H1 (cell line): ENCODE data around the gene SAE1. TPM values are rescaled to one million over a fixed set of nuclear protein-coding genes. Genes with fewer than 3 reads are reported as not detected.

Source experiments
- CTCF ChIA-PET: fragments of 300-600 bp; sonication (Branson Sonifier 250); formaldehyde crosslinking; loops from one replicate; lab custom pipeline; 2021; ENCODE audit not compliant: partially characterized antibody; lab: Charles Lee
- POLR2A ChIA-PET: fragments of 300-600 bp; sonication (Branson Sonifier 250); formaldehyde crosslinking; loops from one replicate; lab custom pipeline; 2021; ENCODE audit warnings: inconsistent platforms; ENCODE audit not compliant: partially characterized antibody; lab: Charles Lee
- DNase-seq, 2 experiments: peaks; one replicate each; pipeline versions ENCODE4 v3.0.0 to v3.0.0-alpha.2; 2010 to 2022; ENCODE audit warnings: low spot score in 2 of 2, low read depth in 1 of 2, mixed read lengths in 1 of 2
- FAIRE-seq: peaks from 2 replicates; lab custom pipeline; 2011; peaks lifted over from hg19 to GRCh38; lab: Jason Lieb, UNC
- H2AFZ ChIP-seq: 2 replicates; pipeline ENCODE4 v1.8.1; 2012; ENCODE audit warnings: low read length, inconsistent platforms
- H2AK5ac ChIP-seq: 2 replicates; pipeline ENCODE4 v1.6.1; 2013; ENCODE audit warnings: low read depth, low read length
- H2BK120ac ChIP-seq: replicated peaks from 2 replicates; pipeline ENCODE3; 2013; ENCODE audit warnings: low read depth, low read length, inconsistent platforms
- H2BK12ac ChIP-seq: 2 replicates; pipeline ENCODE4 v1.6.1; 2013; ENCODE audit warnings: low read depth, low read length
- H2BK15ac ChIP-seq: 2 replicates; pipeline ENCODE4 v1.6.1; 2013; ENCODE audit warnings: low read length
- H2BK20ac ChIP-seq: 2 replicates; pipeline ENCODE4 v1.6.1; 2013; ENCODE audit warnings: low read length
- H2BK5ac ChIP-seq: 2 replicates; pipeline ENCODE4 v1.6.1; 2013; ENCODE audit warnings: low read depth, low read length
- H3K14ac ChIP-seq: 2 replicates; pipeline ENCODE4 v1.6.1; 2013; ENCODE audit warnings: inconsistent platforms; ENCODE audit not compliant: insufficient read length
- H3K18ac ChIP-seq: 2 replicates; pipeline ENCODE4 v1.6.1; 2013; ENCODE audit warnings: low read length; ENCODE audit errors: extremely low read depth
- H3K23ac ChIP-seq: 2 replicates; pipeline ENCODE4 v1.6.1; 2013; ENCODE audit warnings: inconsistent platforms; ENCODE audit not compliant: insufficient read length
- H3K23me2 ChIP-seq: 2 replicates; pipeline ENCODE4 v1.6.1; 2013; ENCODE audit warnings: low read depth, low read length
- H3K27ac ChIP-seq: 2 replicates; pipeline ENCODE4 v1.6.1; 2011; ENCODE audit warnings: low read depth, low read length, inconsistent platforms
- H3K27me3 ChIP-seq, 4 experiments: replicated peaks in 1 of 4; 1 replicate in 1 of 4; 2 replicates in 3 of 4; pipeline versions ENCODE4 v1.6.1 to v1.8.1; 2011 to 2013; ENCODE audit warnings: low read length in 3 of 4, mild to moderate bottlenecking in 3 of 4, inconsistent platforms in 2 of 4, mixed read lengths in 2 of 4, moderate library complexity in 1 of 4; ENCODE audit not compliant: control insufficient read depth in 3 of 4, insufficient read depth in 3 of 4; ENCODE audit errors: extremely low read depth in 1 of 4
- H3K36me3 ChIP-seq, 4 experiments: 2 replicates each; pipeline versions ENCODE4 v1.6.1 to v1.8.1; 2011 to 2013; ENCODE audit warnings: mild to moderate bottlenecking in 4 of 4, low read length in 3 of 4, moderate library complexity in 2 of 4, control low read depth in 1 of 4, inconsistent platforms in 1 of 4; ENCODE audit not compliant: insufficient read depth in 4 of 4, control insufficient read depth in 2 of 4
- H3K4ac ChIP-seq: replicated peaks from 2 replicates; pipeline ENCODE3; 2013; ENCODE audit warnings: low read length, low read depth, mixed read lengths, inconsistent platforms; ENCODE audit not compliant: insufficient read length
- H3K4me1 ChIP-seq, 4 experiments: replicated peaks in 1 of 4; 1 replicate in 1 of 4; 2 replicates in 3 of 4; pipeline versions ENCODE4 v1.6.1 to v1.8.1; 2011 to 2013; ENCODE audit warnings: low read length in 3 of 4, inconsistent platforms in 2 of 4, mixed read lengths in 1 of 4; ENCODE audit not compliant: insufficient read depth in 4 of 4, control insufficient read depth in 3 of 4
- H3K4me2 ChIP-seq, 2 experiments: 2 replicates each; pipeline versions ENCODE4 v1.6.1 to v1.8.1; 2011 to 2013; ENCODE audit warnings: low read depth in 2 of 2, low read length in 2 of 2, control low read depth in 1 of 2, inconsistent platforms in 1 of 2, mild to moderate bottlenecking in 1 of 2; ENCODE audit not compliant: insufficient read depth in 1 of 2
- H3K4me3 ChIP-seq, 4 experiments: fragments of 200-600, 300-600 bp in 1 of 4; sonication (generic), shearing (Covaris generic), sonication (Bioruptor Twin) in 1 of 4; 2 replicates each; pipeline versions ENCODE4 v1.5.1 to v1.8.1; 2011 to 2016; ENCODE audit warnings: low read length in 4 of 4, low read depth in 3 of 4, control low read depth in 2 of 4, inconsistent platforms in 2 of 4, mild to moderate bottlenecking in 2 of 4, mixed read lengths in 1 of 4, moderate library complexity in 1 of 4; ENCODE audit not compliant: insufficient read depth in 2 of 4; ENCODE audit errors: extremely low read depth in 1 of 4
- H3K56ac ChIP-seq: replicated peaks from 2 replicates; pipeline ENCODE3; 2013; ENCODE audit warnings: low read depth, mild to moderate bottlenecking, mixed read lengths, low read length, inconsistent platforms; ENCODE audit not compliant: insufficient read length
- H3K79me1 ChIP-seq: 2 replicates; pipeline ENCODE4 v1.6.1; 2013; ENCODE audit warnings: low read depth, low read length, control low read depth
- H3K79me2 ChIP-seq, 2 experiments: 2 replicates each; pipeline versions ENCODE4 v1.6.1 to v1.8.1; 2012 to 2013; ENCODE audit warnings: low read length in 2 of 2, mild to moderate bottlenecking in 2 of 2, inconsistent platforms in 1 of 2; ENCODE audit not compliant: insufficient read depth in 2 of 2, control insufficient read depth in 1 of 2
- H3K9ac ChIP-seq, 4 experiments: replicated peaks in 1 of 4; 1 replicate in 1 of 4; 2 replicates in 3 of 4; pipeline versions ENCODE4 v1.6.1 to v1.8.1; 2011 to 2013; ENCODE audit warnings: low read depth in 3 of 4, low read length in 3 of 4, control low read depth in 2 of 4, mild to moderate bottlenecking in 2 of 4, moderate library complexity in 2 of 4, inconsistent platforms in 1 of 4; ENCODE audit errors: extremely low read depth in 1 of 4
- H3K9me3 ChIP-seq, 2 experiments: 2 replicates each; pipeline versions ENCODE4 v1.6.1 to v1.8.1; 2012 to 2013; ENCODE audit warnings: mild to moderate bottlenecking in 2 of 2, moderate library complexity in 2 of 2, control low read depth in 1 of 2, inconsistent platforms in 1 of 2, low read depth in 1 of 2, low read length in 1 of 2, mixed read lengths in 1 of 2; ENCODE audit not compliant: insufficient read depth in 2 of 2
- H4K20me1 ChIP-seq, 2 experiments: replicated peaks in 1 of 2; 2 replicates each; pipeline versions ENCODE3 to v1.8.1; 2011 to 2013; ENCODE audit warnings: inconsistent platforms in 2 of 2, low read length in 2 of 2, mild to moderate bottlenecking in 1 of 2; ENCODE audit not compliant: insufficient read depth in 2 of 2, control insufficient read depth in 1 of 2
- H4K5ac ChIP-seq: 2 replicates; pipeline ENCODE4 v1.6.1; 2013; ENCODE audit warnings: low read length, low read depth, mixed read lengths, inconsistent platforms; ENCODE audit not compliant: insufficient read length
- H4K8ac ChIP-seq: 2 replicates; pipeline ENCODE4 v1.8.0; 2013; ENCODE audit warnings: mild to moderate bottlenecking, moderate library complexity, low read length, inconsistent platforms; ENCODE audit not compliant: insufficient read depth; ENCODE audit errors: extremely low read depth
- H4K91ac ChIP-seq: replicated peaks from 2 replicates; pipeline ENCODE3; 2013; ENCODE audit warnings: low read length, mixed read lengths, inconsistent platforms; ENCODE audit not compliant: insufficient read length
- BCL11A ChIP-seq, 2 experiments: IDR thresholded peaks; one replicate each; pipeline ENCODE4 v1.6.1; 2011; ENCODE audit warnings: low read depth in 2 of 2, low read length in 2 of 2, mild to moderate bottlenecking in 2 of 2
- CBX5 ChIP-seq: fragments of 300-800, 300-1000 bp; sonication (generic); IDR thresholded peaks from 2 replicates; pipeline ENCODE4 v1.7.1; 2016; ENCODE audit warnings: antibody characterized with exemption, low read length, low read depth
- CBX8 ChIP-seq: fragments of 300-800, 300-1000 bp; sonication (generic); IDR thresholded peaks from 2 replicates; pipeline ENCODE4 v1.7.1; 2016; ENCODE audit warnings: low read depth, low read length, borderline replicate concordance
- CHD2 ChIP-seq: IDR thresholded peaks from 2 replicates; pipeline ENCODE4 v1.6.1; 2012; ENCODE audit warnings: low read length, improper control_type of control experiment
- HDAC2 ChIP-seq, 2 experiments: fragments of 300-600 bp in 1 of 2; sonication (generic) in 1 of 2; IDR thresholded peaks; 2 replicates each; pipeline ENCODE4 v1.6.1; 2011 to 2012; ENCODE audit warnings: low read depth in 2 of 2, low read length in 2 of 2, mild to moderate bottlenecking in 2 of 2, moderate library complexity in 2 of 2, borderline replicate concordance in 1 of 2, inconsistent platforms in 1 of 2
- JUND ChIP-seq: IDR thresholded peaks from 2 replicates; pipeline ENCODE4 v1.6.1; 2011; ENCODE audit warnings: mild to moderate bottlenecking, improper control_type of control experiment, low read length
- NANOG ChIP-seq: IDR thresholded peaks from 2 replicates; pipeline ENCODE4 v1.6.1; 2011; ENCODE audit warnings: low read length, low read depth, mild to moderate bottlenecking, inconsistent platforms; ENCODE audit not compliant: insufficient read depth, poor library complexity, severe bottlenecking
- NRF1 ChIP-seq: IDR thresholded peaks from 2 replicates; pipeline ENCODE4 v1.6.1; 2011; ENCODE audit warnings: mild to moderate bottlenecking, low read depth, low read length, improper control_type of control experiment
- POLR2A ChIP-seq, 2 experiments: IDR thresholded peaks; 1 replicate in 1 of 2; 2 replicates in 1 of 2; pipeline ENCODE4 v1.6.1; 2011; ENCODE audit warnings: low read depth in 2 of 2, low read length in 2 of 2, mild to moderate bottlenecking in 2 of 2; ENCODE audit errors: control extremely low read depth in 1 of 2
- RBBP5 ChIP-seq: IDR thresholded peaks from 2 replicates; pipeline ENCODE4 v1.7.1; 2012; ENCODE audit warnings: low read depth, mild to moderate bottlenecking, inconsistent platforms, low read length, moderate library complexity, borderline replicate concordance
- RFX5 ChIP-seq: IDR thresholded peaks from 2 replicates; pipeline ENCODE4 v1.6.1; 2011; ENCODE audit warnings: low read depth, low read length, improper control_type of control experiment, borderline replicate concordance
- SAP30 ChIP-seq: fragments of 300-600 bp; sonication (generic); IDR thresholded peaks from 2 replicates; pipeline ENCODE4 v1.7.1; 2012; ENCODE audit warnings: low read length, moderate library complexity, mild to moderate bottlenecking, inconsistent platforms; ENCODE audit not compliant: insufficient read depth, insufficient replicate concordance
- SIRT6 ChIP-seq: IDR thresholded peaks from one replicate; pipeline ENCODE4 v1.7.1; 2012; ENCODE audit warnings: low read length, inconsistent platforms
- TAF7 ChIP-seq: optimal IDR thresholded peaks from 2 replicates; pipeline ENCODE3; 2011; ENCODE audit warnings: low read depth, mild to moderate bottlenecking, inconsistent platforms, low read length, moderate library complexity, borderline replicate concordance
- WGBS, 2 experiments: shearing (Covaris generic) in 1 of 2; methylation state at CpG; one replicate each; pipeline versions ENCODE4 v1.1.6 to v1.1.7; 2013 to 2015; ENCODE audit warnings: low lambda C conversion rate in 2 of 2, mixed read lengths in 2 of 2, inconsistent platforms in 1 of 2, low coverage in 1 of 2, missing lambda C conversion rate in 1 of 2; ENCODE audit not compliant: insufficient replicate concordance in 2 of 2, insufficient coverage in 1 of 2, insufficient read length in 1 of 2; ENCODE audit errors: extremely low coverage in 1 of 2, missing lambda C conversion rate in 1 of 2; 5-methylcytosine and 5-hydroxymethylcytosine counted together
- polyA plus RNA-seq, 7 experiments: library from polyadenylated mRNA; depleted of rRNA in 3 of 7; stranded (reverse) in 5 of 7; unstranded in 2 of 7; fragments of >200 nt in 5 of 7; fragments of 200-250 nt in 2 of 7; gene quantifications; 1 replicate in 5 of 7; 2 replicates in 1 of 7; 4 replicates in 1 of 7; pipeline versions ENCODE4 v1.2.1 to v1.2.3, GENCODE V29; 2011 to 2013; ENCODE audit warnings: missing spikeins in 2 of 7, mixed read lengths in 2 of 7
- total RNA-seq: library from RNA; stranded (reverse); fragmentation: NEBNext Ultra II Directional; extraction: Animal tissue kit (Norgen Biotek cat#: 25700); gene quantifications from 2 replicates; pipeline ENCODE4 v1.2.1, GENCODE V29; 2021

Gene SAE1
- total and polyA plus RNA-seq, 2 of the 8 experiments (the other 6 are each of a cell fraction or from before 2014, with no cell fraction given): 213 to 268 TPM

DNA sequence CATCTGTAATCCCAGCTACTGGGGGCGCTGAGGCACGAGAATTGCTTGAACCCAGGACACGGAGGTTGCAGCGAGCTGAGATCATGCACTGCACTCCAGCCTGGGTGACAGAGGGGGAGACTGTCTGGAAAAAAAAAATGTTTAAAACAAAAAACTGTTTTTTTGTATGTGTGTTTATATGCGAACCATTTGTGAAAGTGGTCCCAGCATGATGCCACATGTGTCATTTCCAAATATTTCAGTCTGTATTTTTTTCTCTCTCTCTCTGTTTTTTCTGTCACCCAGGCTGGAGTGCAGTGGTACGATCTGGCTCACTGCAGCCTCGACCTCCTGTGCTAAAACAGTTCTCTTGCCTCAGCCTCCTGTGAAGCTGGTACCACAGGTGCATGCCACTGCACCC lies 37.4 kb downstream of the SAE1 start:
- ChIA-PET POLR2A (interaction anchor here (1.2 to 4.8 kb wide), 6 partner anchors 10 to 37 kb away, joined by 3 to 38 read pairs (median 6); partner anchors contain the start of gene SAE1), CTCF (interaction anchor here (3.4 to 3.9 kb wide), 3 partner anchors 10 to 42 kb away, joined by 12 to 15 read pairs (median 14); no protein-coding TSS in a partner anchor)
- Histone ChIP-seq H3K27me3 (no peaks in the 10 kb centered on the region), H3K23ac (no peak overlapping the region), H3K9me3 (no peaks in the 10 kb centered on the region), H2BK20ac (no peak overlapping the region), H3K4me2 (no peak overlapping the region), H3K36me3 (peaks cover 19 to 58% (median 37%) of the 10 kb centered on the region in 4 experiments), H3K27ac (no peak overlapping the region), H4K91ac (no peak overlapping the region), H3K18ac (no peak overlapping the region), H3K14ac (no peak overlapping the region), H3K9ac (no peak overlapping the region; a peak in 1 of 7 replicates), H2AFZ (no peak overlapping the region), H4K8ac (no peak overlapping the region), H3K56ac (no peak overlapping the region), H2BK12ac (no peak overlapping the region), H4K20me1 (peaks cover 2 to 6% of the 10 kb centered on the region in 2 experiments), H3K79me2 (peaks cover 3 to 27% of the 10 kb centered on the region in 2 experiments; a peak in 3 of 4 replicates), H4K5ac (no peak overlapping the region), H2BK120ac (no peak overlapping the region), H3K4me1 (no peaks in the 10 kb centered on the region), H2AK5ac (no peak overlapping the region), H3K79me1 (peaks cover 6% of the 10 kb centered on the region), H3K4ac (no peak overlapping the region), H3K23me2 (no peaks in the 10 kb centered on the region), H3K4me3 (no peak overlapping the region), H2BK5ac (no peak overlapping the region; the same call in 1 of the 2 replicates), H2BK15ac (no peak overlapping the region)
- WGBS, 2 experiments: 90% methylated on average over 7 of the region's 7 CpGs; no CpG with 5 or more reads in 1 of the 2 experiments
- no peak for FAIRE-seq
- DNase-seq: no peak
- TF ChIP-seq POLR2A (IDR thresholded peaks at IDR 0.05; ENCODE audit: control extremely low read depth in 1 of 2, low read depth in 2 of 2, low read length in 2 of 2): no peak
- no peak for TF ChIP-seq CBX8
- no peak for TF ChIP-seq RFX5
- no peak for TF ChIP-seq NANOG
- no peak for TF ChIP-seq BCL11A (IDR thresholded peaks at IDR 0.05; ENCODE audit: low read depth in 2 of 2, low read length in 2 of 2)
- TF ChIP-seq HDAC2 (IDR thresholded peaks at IDR 0.05; ENCODE audit: borderline replicate concordance in 1 of 2, low read depth in 2 of 2, low read length in 2 of 2): no peak
- no peak for TF ChIP-seq JUND
- no peak for TF ChIP-seq NRF1
- TF ChIP-seq RBBP5: no peak
- no peak for TF ChIP-seq SAP30
- TF ChIP-seq CHD2: no peak
- TF ChIP-seq TAF7: no peak
- TF ChIP-seq CBX5: no peak
- TF ChIP-seq SIRT6: no peak
